Calu3 (cell line): ENCODE data around the gene AAK1. TPM values are rescaled to one million over a fixed set of nuclear protein-coding genes. Genes with fewer than 3 reads are reported as not detected.

Experiments
- BruUV-seq: library from RNA; stranded (reverse); fragments of 400-500 nt; replicated peaks from 2 replicates; lab custom pipeline; 2021; lab: Mats Ljungman, UMichigan
- CTCF ChIA-PET: fragments of 300-600 bp; sonication (Branson Sonifier 250); formaldehyde crosslinking; loops from one replicate; lab custom pipeline; 2022; ENCODE audit warnings: antibody characterized with exemption; lab: Charles Lee
- DNase-seq: peaks from one replicate; pipeline ENCODE4 v3.0.0; 2022
- H3K27ac Mint-ChIP-seq: one replicate; pipeline ENCODE4 v1.8.0; 2022; ENCODE audit warnings: mixed read lengths; ENCODE audit not compliant: unreplicated experiment
- H3K27me3 Mint-ChIP-seq: one replicate; pipeline ENCODE4 v1.8.0; 2022; ENCODE audit warnings: mixed read lengths; ENCODE audit not compliant: unreplicated experiment
- H3K36me3 Mint-ChIP-seq: one replicate; pipeline ENCODE4 v1.8.0; 2022; ENCODE audit warnings: mild to moderate bottlenecking, moderate library complexity, mixed read lengths; ENCODE audit not compliant: insufficient read depth, unreplicated experiment
- H3K4me1 Mint-ChIP-seq: one replicate; pipeline ENCODE4 v1.8.0; 2022; ENCODE audit warnings: mild to moderate bottlenecking, low read depth, mixed read lengths; ENCODE audit not compliant: unreplicated experiment
- H3K4me3 Mint-ChIP-seq: one replicate; pipeline ENCODE4 v1.8.0; 2022; ENCODE audit warnings: mild to moderate bottlenecking, low read depth, moderate library complexity, mixed read lengths; ENCODE audit not compliant: unreplicated experiment
- H3K9me3 Mint-ChIP-seq: one replicate; pipeline ENCODE4 v1.8.0; 2022; ENCODE audit warnings: low read depth, mixed read lengths; ENCODE audit not compliant: unreplicated experiment
- CTCF ChIP-seq: fragments of 200-600 bp; IDR thresholded peaks from one replicate; pipeline ENCODE4 v1.8.0; 2022; ENCODE audit warnings: antibody characterized with exemption; ENCODE audit not compliant: unreplicated experiment
- intact Hi-C: fragments of 100-400 bp; cut with micrococcal nuclease; formaldehyde crosslinking; loops from one replicate; pipeline ENCODE4 v1.10.0; 2022; ENCODE audit not compliant: unreplicated experiment
- total RNA-seq: library from RNA; stranded (reverse); gene quantifications from 2 replicates; pipeline ENCODE4 v1.2.3, GENCODE V29; 2022

AAK1 gene
- total RNA-seq, 1 experiment from 2014 or later = 46.7 TPM

GRCh38 chr2:69531186-69531585, 112.4 kb downstream of the AAK1 start:
- no peak for DNase-seq
- Mint-ChIP-seq H3K36me3 (no peaks in the 10 kb centered on the region), H3K27ac (no peak overlapping the region), H3K4me1 (peaks cover 10% of the 10 kb centered on the region), H3K9me3 (peaks cover 3% of the 10 kb centered on the region), H3K4me3 (no peak overlapping the region), H3K27me3 (no peaks in the 10 kb centered on the region)
- BruUV-seq = no TSS peak
- CTCF ChIA-PET = no interaction called here
- intact Hi-C loops = no loop called here
- no peak for TF ChIP-seq CTCF

- no peak overlapping the region for H3K27ac Mint-ChIP-seq
- CTCF ChIA-PET = no interaction called here
Measured at GRCh38 chr2:69529480-69529879, 114.1 kb downstream of the AAK1 start.

GRCh38 chr2:69525261-69525660, 118.3 kb downstream of the AAK1 start:
- Mint-ChIP-seq H3K4me3 (no peak overlapping the region), H3K36me3 (peaks cover 7% of the 10 kb centered on the region), H3K27ac (no peak overlapping the region), H3K9me3 (no peaks in the 10 kb centered on the region), H3K4me1 (no peaks in the 10 kb centered on the region), H3K27me3 (no peaks in the 10 kb centered on the region)
- CTCF ChIA-PET = interaction anchor here (0.6 kb wide), 1 partner anchor 89 kb away, joined by 8 read pairs; no protein-coding TSS in a partner anchor
- intact Hi-C loops = no loop called here
- DNase-seq = no peak
- no TSS peak for BruUV-seq
- no peak for TF ChIP-seq CTCF

More at GRCh38 chr2:69529480-69529879, 114.1 kb downstream of the AAK1 start:
- no TSS peak for BruUV-seq
- H3K36me3 Mint-ChIP-seq = no peaks in the 10 kb centered on the region
- TF ChIP-seq CTCF = no peak
- intact Hi-C loops = no loop called here
- DNase-seq = no peak
- H3K4me1 Mint-ChIP-seq = no peaks in the 10 kb centered on the region
- H3K4me3 Mint-ChIP-seq = no peak overlapping the region
- peaks cover 3% of the 10 kb centered on the region for H3K9me3 Mint-ChIP-seq
- H3K27me3 Mint-ChIP-seq = no peaks in the 10 kb centered on the region

- Mint-ChIP-seq H3K27me3 (no peaks in the 10 kb centered on the region), H3K36me3 (peaks cover 7% of the 10 kb centered on the region), H3K9me3 (no peaks in the 10 kb centered on the region), H3K4me3 (no peak overlapping the region), H3K27ac (no peak overlapping the region), H3K4me1 (no peaks in the 10 kb centered on the region)
- BruUV-seq = no TSS peak
- CTCF ChIA-PET = no interaction called here
- no peak for DNase-seq
- no peak for TF ChIP-seq CTCF
- intact Hi-C loops = no loop called here
Measured at GRCh38 chr2:69524799-69525198, 118.7 kb downstream of the AAK1 start.
